ENCODE measurements around the gene COL1A1. TPM values are rescaled to one million over a fixed set of nuclear protein-coding genes. Genes with fewer than 3 reads are reported as not detected.

The COL1A1 gene
- total and polyA plus RNA-seq, 2 of the 13 experiments (the other 11 are each of a cell fraction or from before 2014, with no cell fraction given): 0.05 TPM; not detected in 1

DNA sequence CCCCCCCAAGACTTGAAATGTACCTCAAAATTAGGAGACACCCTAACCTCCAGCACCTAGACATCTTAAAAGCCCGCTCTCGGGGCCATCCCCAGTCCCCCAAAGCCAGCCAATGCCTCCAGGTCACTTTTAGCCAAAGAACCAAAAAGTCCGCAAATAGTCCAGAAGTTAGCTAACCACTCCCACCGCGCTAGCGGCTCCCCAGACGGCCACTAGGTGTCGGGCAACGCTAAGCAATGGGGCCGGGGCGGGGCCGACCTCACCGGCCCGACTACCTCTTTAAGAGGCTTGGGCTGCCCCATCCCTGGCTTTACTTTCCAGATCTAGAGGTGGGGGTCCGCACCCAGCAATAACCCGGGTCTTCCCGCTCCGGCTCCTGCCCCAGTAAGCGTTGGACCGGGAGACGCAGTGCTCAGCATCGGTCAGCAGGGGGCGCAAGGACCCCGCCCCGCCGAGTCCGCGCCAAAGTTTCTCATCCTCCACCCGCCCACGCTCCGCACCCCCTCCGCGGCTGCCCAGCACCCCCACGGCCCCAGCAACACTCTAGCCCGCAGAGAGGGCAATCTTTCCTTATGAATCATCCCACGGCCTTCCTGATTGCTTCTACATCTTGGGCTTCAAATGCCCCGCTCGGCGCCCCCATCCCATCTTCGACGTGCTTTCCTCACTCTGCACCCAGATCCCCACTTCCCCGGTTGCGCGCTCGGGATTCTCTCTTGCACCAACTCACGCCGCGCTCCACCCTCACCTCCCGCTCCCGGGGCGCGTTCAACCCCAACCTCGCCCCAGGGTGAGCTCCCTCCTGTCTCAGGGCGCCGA is 765 bp downstream of the COL1A1 start (continued):
- TF ChIP-seq, protein P1, sequence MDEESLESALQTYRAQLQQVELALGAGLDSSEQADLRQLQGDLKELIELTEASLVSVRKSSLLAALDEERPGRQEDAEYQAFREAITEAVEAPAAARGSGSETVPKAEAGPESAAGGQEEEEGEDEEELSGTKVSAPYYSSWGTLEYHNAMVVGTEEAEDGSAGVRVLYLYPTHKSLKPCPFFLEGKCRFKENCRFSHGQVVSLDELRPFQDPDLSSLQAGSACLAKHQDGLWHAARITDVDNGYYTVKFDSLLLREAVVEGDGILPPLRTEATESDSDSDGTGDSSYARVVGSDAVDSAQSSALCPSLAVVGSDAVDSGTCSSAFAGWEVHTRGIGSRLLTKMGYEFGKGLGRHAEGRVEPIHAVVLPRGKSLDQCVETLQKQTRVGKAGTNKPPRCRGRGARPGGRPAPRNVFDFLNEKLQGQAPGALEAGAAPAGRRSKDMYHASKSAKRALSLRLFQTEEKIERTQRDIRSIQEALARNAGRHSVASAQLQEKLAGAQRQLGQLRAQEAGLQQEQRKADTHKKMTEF (CRISPR knock-in tag; IDR thresholded peaks at IDR 0.05): peak; percentile 62; the same call in 1 of the 2 replicates
- TF ChIP-seq ZNF329 (CRISPR knock-in tag; IDR thresholded peaks at IDR 0.05; ENCODE audit: low read depth) (peak; percentile 36; the same call in 1 of the 2 replicates), SMARCC2 (IDR thresholded peaks at IDR 0.05) (no peak), NFRKB (IDR thresholded peaks at IDR 0.05) (no peak), BRCA1 (CRISPR knock-in tag; IDR thresholded peaks at IDR 0.05) (no peak)
- TF ChIP-seq, protein P2, sequence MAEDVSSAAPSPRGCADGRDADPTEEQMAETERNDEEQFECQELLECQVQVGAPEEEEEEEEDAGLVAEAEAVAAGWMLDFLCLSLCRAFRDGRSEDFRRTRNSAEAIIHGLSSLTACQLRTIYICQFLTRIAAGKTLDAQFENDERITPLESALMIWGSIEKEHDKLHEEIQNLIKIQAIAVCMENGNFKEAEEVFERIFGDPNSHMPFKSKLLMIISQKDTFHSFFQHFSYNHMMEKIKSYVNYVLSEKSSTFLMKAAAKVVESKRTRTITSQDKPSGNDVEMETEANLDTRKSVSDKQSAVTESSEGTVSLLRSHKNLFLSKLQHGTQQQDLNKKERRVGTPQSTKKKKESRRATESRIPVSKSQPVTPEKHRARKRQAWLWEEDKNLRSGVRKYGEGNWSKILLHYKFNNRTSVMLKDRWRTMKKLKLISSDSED (CRISPR knock-in tag; IDR thresholded peaks at IDR 0.05): no peak

DNA sequence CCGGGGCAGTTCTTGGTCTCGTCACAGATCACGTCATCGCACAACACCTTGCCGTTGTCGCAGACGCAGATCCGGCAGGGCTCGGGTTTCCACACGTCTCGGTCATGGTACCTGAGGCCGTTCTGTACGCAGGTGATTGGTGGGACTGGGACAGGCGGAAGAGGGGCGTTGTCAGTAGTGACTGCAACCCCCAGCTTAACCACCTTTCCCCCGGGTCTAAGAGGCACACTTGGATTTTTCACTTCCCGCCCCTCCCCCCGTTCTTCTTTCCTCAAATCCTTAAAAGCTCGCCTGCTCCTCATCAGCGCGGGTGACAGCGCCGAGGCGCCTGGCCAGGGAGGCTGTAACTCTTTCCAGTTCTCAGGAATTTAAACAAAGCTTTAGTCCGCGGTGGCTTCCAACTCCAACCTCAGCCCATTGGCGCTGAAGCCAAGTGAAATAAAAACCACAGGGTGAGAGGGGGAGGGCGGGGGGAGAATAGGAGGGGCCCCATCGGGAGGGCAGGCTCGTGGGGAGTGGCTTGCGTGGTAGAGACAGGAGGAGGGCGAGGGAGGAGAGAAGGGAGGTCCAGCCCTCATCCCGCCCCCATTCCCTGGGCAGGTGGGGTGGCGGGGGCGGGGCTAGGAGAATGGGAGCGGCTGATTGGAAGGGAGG is 1.5 kb downstream of the COL1A1 start:
- ATAC-seq (peak; percentile 60), FAIRE-seq (peak; percentile 8), DNase-seq (ENCODE audit: low spot score) (peak; percentile 64)
- 35% methylated on average over 36 of the region's 36 CpGs for WGBS (ENCODE audit: low lambda C conversion rate)
- H4K20me1 ChIP-seq (ENCODE audit: insufficient read depth, low read length): no peaks in the 10 kb centered on the region; the same call in 1 of the 2 replicates
- BruUV-seq (replicated peaks): no TSS peak
- no peak overlapping the region for H2AFZ ChIP-seq (ENCODE audit: low read length)
- peak overlapping the region in 2 of 3 experiments; percentile 15 to 73; a peak in 2 of 6 replicates for H3K4me3 ChIP-seq (replicated peaks in 1 of 3; ENCODE audit: insufficient read depth in 1 of 3, low read depth in 2 of 3, low read length in 3 of 3)
- ChIA-PET POLR2A (interaction anchor here (1.0 to 1.4 kb wide), 2 partner anchors 10 to 22 kb away, joined by 3 to 4 read pairs; no protein-coding TSS in a partner anchor), CTCF (ENCODE audit: low intra/inter-chr PET ratio, low total read pairs) (interaction anchor here (1.2 to 9.4 kb wide), 8 partner anchors 13 to 96 kb away, joined by 3 to 301 read pairs (median 8); partner anchors contain the start of gene TMEM92)
- peaks cover 13 to 72% of the 10 kb centered on the region in 2 experiments for H3K27me3 ChIP-seq (ENCODE audit: control insufficient read depth in 1 of 2, insufficient read depth in 2 of 2, low read length in 2 of 2)
- no peak overlapping the region for H3K9ac ChIP-seq (ENCODE audit: insufficient read depth, low read depth, low read length)
- H3K27ac ChIP-seq (ENCODE audit: extremely low read length, insufficient read depth, low read length): no peak overlapping the region
- no peaks in the 10 kb centered on the region for H3K79me2 ChIP-seq (ENCODE audit: insufficient read depth, low read length)
- H3K36me3 ChIP-seq (replicated peaks in 1 of 2; ENCODE audit: control insufficient read depth in 1 of 2, insufficient read depth in 2 of 2, low read length in 2 of 2): no peaks in the 10 kb centered on the region
- peak overlapping the region; percentile 85 for H3K4me2 ChIP-seq (ENCODE audit: low read depth, low read length)
- H3K4me1 ChIP-seq (ENCODE audit: insufficient read depth, low read length): 0 out of 2 replicates have a peak, but pooled peaks cover 9% of the 10 kb centered on the region
- no peaks in the 10 kb centered on the region for H3K9me3 ChIP-seq (ENCODE audit: low read length)
- in situ Hi-C loops (cut with HindIII; ENCODE audit: extremely low pct_ligation_motif_present, low pct_unique_long_range_greater_than_20kb) (no loop called here), intact Hi-C loops (cut with micrococcal nuclease; ENCODE audit: unreplicated experiment) (loop anchor here (1.0 kb wide), 2 partner anchors 73 to 97 kb away; no protein-coding TSS in a partner anchor)
- TF ChIP-seq TEAD3 (CRISPR knock-in tag; optimal IDR thresholded peaks at IDR 0.05; ENCODE audit: borderline replicate concordance): peak; percentile 27
- TF ChIP-seq, protein P3, sequence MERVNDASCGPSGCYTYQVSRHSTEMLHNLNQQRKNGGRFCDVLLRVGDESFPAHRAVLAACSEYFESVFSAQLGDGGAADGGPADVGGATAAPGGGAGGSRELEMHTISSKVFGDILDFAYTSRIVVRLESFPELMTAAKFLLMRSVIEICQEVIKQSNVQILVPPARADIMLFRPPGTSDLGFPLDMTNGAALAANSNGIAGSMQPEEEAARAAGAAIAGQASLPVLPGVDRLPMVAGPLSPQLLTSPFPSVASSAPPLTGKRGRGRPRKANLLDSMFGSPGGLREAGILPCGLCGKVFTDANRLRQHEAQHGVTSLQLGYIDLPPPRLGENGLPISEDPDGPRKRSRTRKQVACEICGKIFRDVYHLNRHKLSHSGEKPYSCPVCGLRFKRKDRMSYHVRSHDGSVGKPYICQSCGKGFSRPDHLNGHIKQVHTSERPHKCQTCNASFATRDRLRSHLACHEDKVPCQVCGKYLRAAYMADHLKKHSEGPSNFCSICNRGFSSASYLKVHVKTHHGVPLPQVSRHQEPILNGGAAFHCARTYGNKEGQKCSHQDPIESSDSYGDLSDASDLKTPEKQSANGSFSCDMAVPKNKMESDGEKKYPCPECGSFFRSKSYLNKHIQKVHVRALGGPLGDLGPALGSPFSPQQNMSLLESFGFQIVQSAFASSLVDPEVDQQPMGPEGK (CRISPR knock-in tag; IDR thresholded peaks at IDR 0.05): peak; percentile 60; the same call in 1 of the 2 replicates
- TF ChIP-seq SP1 (IDR thresholded peaks at IDR 0.05): no peak
- 0 out of 2 replicates have a peak, but pooled peaks have one; percentile 33 for TF ChIP-seq SP1 (CRISPR knock-in tag; IDR thresholded peaks at IDR 0.05)
- no peak for TF ChIP-seq ZNF468 (CRISPR knock-in tag; IDR thresholded peaks at IDR 0.05)
- peak; percentile 76; the same call in 1 of the 2 replicates for TF ChIP-seq CREB1 (IDR thresholded peaks at IDR 0.05)
- TF ChIP-seq CREB1 (CRISPR knock-in tag; IDR thresholded peaks at IDR 0.05): no peak
